ENCODE data around the gene TBC1D5.

- TF ChIP-seq CTCF (conservative IDR thresholded peaks at IDR 0.05 in 1 of 2, IDR thresholded peaks at IDR 0.05 in 1 of 2; ENCODE audit: extremely low read depth in 1 of 2, insufficient read depth in 1 of 2, low read depth in 1 of 2, low read length in 2 of 2) (no peak), EZH2 (IDR thresholded peaks at IDR 0.05; ENCODE audit: borderline replicate concordance, low read length) (no peak)
Measured at GRCh38 chr3:17687566-17687965, 54.9 kb downstream of the TBC1D5 start.

Measured in mammary epithelial cell (primary cell).